Measurements from ENCODE around the gene RPE. TPM values are rescaled to one million over a fixed set of nuclear protein-coding genes. Genes with fewer than 3 reads are reported as not detected.

RPE gene
- total RNA-seq, 1 donor from 2014 or later, result 59.8 TPM

DNA sequence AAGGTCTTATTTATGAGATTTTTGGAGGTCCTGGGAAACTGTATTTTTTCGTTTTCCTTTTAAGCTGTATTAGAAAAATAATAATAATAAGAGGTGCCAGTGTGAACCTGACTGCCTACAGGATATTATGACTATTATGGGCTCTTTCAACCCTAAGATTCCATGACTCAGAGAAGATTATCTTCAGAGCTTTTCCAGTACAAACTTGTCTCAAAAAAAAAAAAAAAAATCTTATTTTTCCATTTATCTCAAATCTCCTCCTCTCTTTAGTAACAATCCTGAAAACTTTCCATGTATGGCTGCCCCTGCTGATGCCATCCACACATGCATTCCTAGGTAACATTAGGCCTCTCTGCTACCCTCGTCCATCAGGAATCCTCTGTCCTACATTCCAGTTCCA, 36.7 kb upstream of the RPE start:
- H3K4me1 Mint-ChIP-seq, result peaks cover 13% of the 10 kb centered on the region
- H3K4me3 Mint-ChIP-seq, result no peak overlapping the region
- TF ChIP-seq, protein P1, sequence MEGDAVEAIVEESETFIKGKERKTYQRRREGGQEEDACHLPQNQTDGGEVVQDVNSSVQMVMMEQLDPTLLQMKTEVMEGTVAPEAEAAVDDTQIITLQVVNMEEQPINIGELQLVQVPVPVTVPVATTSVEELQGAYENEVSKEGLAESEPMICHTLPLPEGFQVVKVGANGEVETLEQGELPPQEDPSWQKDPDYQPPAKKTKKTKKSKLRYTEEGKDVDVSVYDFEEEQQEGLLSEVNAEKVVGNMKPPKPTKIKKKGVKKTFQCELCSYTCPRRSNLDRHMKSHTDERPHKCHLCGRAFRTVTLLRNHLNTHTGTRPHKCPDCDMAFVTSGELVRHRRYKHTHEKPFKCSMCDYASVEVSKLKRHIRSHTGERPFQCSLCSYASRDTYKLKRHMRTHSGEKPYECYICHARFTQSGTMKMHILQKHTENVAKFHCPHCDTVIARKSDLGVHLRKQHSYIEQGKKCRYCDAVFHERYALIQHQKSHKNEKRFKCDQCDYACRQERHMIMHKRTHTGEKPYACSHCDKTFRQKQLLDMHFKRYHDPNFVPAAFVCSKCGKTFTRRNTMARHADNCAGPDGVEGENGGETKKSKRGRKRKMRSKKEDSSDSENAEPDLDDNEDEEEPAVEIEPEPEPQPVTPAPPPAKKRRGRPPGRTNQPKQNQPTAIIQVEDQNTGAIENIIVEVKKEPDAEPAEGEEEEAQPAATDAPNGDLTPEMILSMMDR (conservative IDR thresholded peaks at IDR 0.05), result no peak
- no peak for DNase-seq (ENCODE audit: low read depth, low spot score)
- no peak overlapping the region for H3K27ac Mint-ChIP-seq (ENCODE audit: unreplicated experiment)
- H3K36me3 Mint-ChIP-seq (ENCODE audit: low read depth), result peaks cover 2% of the 10 kb centered on the region
- H3K9me3 Mint-ChIP-seq, result no peaks in the 10 kb centered on the region
- no peaks in the 10 kb centered on the region for H3K27me3 Mint-ChIP-seq (ENCODE audit: low read depth)

DNA sequence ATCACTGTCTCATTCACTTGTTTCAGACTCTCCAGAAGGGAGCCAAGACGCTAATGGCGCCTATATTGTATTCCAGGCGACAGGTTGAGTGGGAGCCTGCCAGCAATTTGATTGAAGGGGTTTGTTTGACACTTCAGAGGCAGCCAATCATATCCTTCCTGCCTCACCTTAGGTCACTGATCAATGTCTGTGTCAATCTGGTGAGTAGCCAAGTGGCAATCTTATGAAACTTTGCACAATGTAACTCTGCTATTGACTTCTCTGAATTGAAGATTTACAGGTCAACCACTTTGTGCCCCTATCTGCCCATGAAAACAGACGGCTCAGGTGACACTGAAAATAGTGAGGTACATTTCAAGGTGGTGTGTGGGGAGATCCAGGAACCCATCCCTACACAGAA, 32.7 kb upstream of the RPE start:
- TF ChIP-seq, protein P1 (conservative IDR thresholded peaks at IDR 0.05), result no peak
- no peak overlapping the region for H3K27ac Mint-ChIP-seq (ENCODE audit: unreplicated experiment)
- DNase-seq (ENCODE audit: low read depth, low spot score), result no peak

DNA sequence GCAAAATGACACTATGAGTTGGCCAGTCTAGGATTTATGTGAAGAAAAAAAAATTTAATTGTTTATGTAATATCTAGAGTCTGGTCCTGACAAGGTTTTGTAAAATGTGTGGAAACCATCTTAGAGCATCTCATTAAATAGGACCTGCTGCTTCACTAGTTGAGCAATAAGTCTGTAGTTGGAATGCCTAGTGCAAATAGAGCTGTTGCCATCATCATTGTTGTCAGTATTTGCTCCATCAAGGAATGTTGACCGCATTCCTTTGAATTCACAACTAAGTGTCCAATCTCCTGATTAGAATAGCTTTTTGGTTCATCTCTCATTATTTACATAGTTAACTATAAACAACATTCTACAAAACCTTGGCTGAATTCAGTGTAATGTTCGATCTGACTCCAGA, 32.2 kb upstream of the RPE start:
- no peaks in the 10 kb centered on the region for H3K9me3 Mint-ChIP-seq
- no peaks in the 10 kb centered on the region for H3K4me1 Mint-ChIP-seq
- no peak for DNase-seq (ENCODE audit: low read depth, low spot score)
- H3K4me3 Mint-ChIP-seq, result no peak overlapping the region
- TF ChIP-seq, protein P1 (conservative IDR thresholded peaks at IDR 0.05), result no peak
- H3K27me3 Mint-ChIP-seq (ENCODE audit: low read depth), result no peaks in the 10 kb centered on the region
- H3K27ac Mint-ChIP-seq (ENCODE audit: unreplicated experiment), result no peak overlapping the region
- H3K36me3 Mint-ChIP-seq (ENCODE audit: low read depth), result no peaks in the 10 kb centered on the region

More for the DNA sequence above, 32.7 kb upstream of the RPE start:
- no peaks in the 10 kb centered on the region for H3K9me3 Mint-ChIP-seq
- H3K36me3 Mint-ChIP-seq (ENCODE audit: low read depth), result no peaks in the 10 kb centered on the region
- H3K4me1 Mint-ChIP-seq, result no peaks in the 10 kb centered on the region
- no peak overlapping the region for H3K4me3 Mint-ChIP-seq
- no peaks in the 10 kb centered on the region for H3K27me3 Mint-ChIP-seq (ENCODE audit: low read depth)

DNA sequence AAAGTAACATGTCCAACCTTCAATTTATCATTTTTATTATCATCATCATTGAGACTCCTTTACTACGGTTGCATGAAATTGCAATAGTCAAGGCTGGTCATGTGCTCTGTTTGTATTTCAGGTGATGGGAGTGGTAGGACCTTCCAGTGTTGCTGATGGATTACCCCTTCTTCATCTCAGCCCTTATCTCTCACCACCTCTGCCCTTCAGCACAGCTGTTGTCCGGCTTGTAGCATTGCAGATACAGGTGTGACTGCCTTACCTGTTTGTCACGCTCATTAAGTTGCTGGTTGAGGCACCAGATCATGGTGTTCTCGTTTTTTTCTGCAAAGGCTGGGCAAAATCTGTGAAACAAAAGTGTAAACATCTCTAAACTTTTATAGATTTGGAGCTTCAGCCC, 31.7 kb upstream of the RPE start:
- Mint-ChIP-seq H3K36me3 (ENCODE audit: low read depth) (no peaks in the 10 kb centered on the region), H3K4me3 (no peak overlapping the region), H3K4me1 (no peaks in the 10 kb centered on the region), H3K27me3 (ENCODE audit: low read depth) (no peaks in the 10 kb centered on the region), H3K9me3 (no peaks in the 10 kb centered on the region), H3K27ac (ENCODE audit: unreplicated experiment) (no peak overlapping the region)
- TF ChIP-seq, protein P1 (conservative IDR thresholded peaks at IDR 0.05), result no peak
- DNase-seq (ENCODE audit: low read depth, low spot score), result no peak

DNA sequence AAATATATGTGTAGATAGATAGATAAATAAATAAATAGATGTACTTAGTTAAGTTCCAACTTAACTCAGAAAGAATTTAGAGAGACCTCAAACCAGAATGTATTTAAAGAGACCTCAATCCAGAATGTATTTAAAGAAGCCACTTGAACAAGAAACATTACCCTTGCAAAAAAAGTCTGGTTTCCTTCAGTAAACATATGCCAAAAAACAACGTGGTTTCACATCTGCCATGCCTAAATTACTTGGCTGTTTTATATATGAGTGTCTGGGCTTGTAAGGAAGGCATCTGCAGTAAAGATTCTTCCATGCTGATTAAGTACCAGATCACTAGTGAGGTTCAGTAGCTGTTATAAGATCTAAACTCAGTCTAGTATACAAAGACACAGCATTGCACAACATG, 29.1 kb upstream of the RPE start:
- DNase-seq (ENCODE audit: low read depth, low spot score), result no peak
- TF ChIP-seq, protein P1 (conservative IDR thresholded peaks at IDR 0.05), result no peak
- H3K9me3 Mint-ChIP-seq, result no peaks in the 10 kb centered on the region
- no peak overlapping the region for H3K27ac Mint-ChIP-seq (ENCODE audit: unreplicated experiment)
- H3K4me3 Mint-ChIP-seq, result no peak overlapping the region
- no peaks in the 10 kb centered on the region for H3K36me3 Mint-ChIP-seq (ENCODE audit: low read depth)
- H3K27me3 Mint-ChIP-seq (ENCODE audit: low read depth), result no peaks in the 10 kb centered on the region
- no peaks in the 10 kb centered on the region for H3K4me1 Mint-ChIP-seq

DNA sequence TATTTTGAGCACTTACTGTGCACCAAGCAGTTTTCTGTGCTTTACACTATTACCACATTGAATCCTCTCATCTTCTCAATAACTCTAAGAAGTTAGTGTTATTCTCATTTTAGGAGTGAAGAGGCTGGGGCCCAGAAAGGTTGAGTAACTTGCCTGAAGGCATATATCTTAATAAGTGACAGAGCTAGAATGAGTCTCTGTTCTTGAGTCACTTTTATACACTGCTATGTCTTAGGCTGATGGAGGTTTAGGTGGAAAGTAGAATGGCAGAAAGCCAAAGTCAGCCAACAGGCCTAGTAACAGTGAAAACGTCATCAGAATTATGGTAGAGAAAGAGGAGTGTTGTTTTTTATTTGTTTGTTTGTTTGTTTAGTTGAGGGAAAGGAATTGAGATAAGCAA, 27.9 kb upstream of the RPE start:
- Mint-ChIP-seq H3K4me1 (no peaks in the 10 kb centered on the region), H3K4me3 (no peak overlapping the region), H3K9me3 (no peaks in the 10 kb centered on the region), H3K27ac (ENCODE audit: unreplicated experiment) (no peak overlapping the region), H3K36me3 (ENCODE audit: low read depth) (no peaks in the 10 kb centered on the region), H3K27me3 (ENCODE audit: low read depth) (no peaks in the 10 kb centered on the region)
- DNase-seq (ENCODE audit: low read depth, low spot score), result no peak
- TF ChIP-seq, protein P1 (conservative IDR thresholded peaks at IDR 0.05), result no peak
